Calu3 (cell line): ENCODE data around the gene TTBK2. TPM values are rescaled to one million over a fixed set of nuclear protein-coding genes. Genes with fewer than 3 reads are reported as not detected.

Source experiments
- BruUV-seq: library from RNA; stranded (reverse); fragments of 400-500 nt; replicated peaks from 2 replicates; lab custom pipeline; 2021; lab: Mats Ljungman, UMichigan
- CTCF ChIA-PET: fragments of 300-600 bp; sonication (Branson Sonifier 250); formaldehyde crosslinking; loops from one replicate; lab custom pipeline; 2022; ENCODE audit warnings: antibody characterized with exemption; lab: Charles Lee
- DNase-seq: peaks from one replicate; pipeline ENCODE4 v3.0.0; 2022
- H3K27ac Mint-ChIP-seq: one replicate; pipeline ENCODE4 v1.8.0; 2022; ENCODE audit warnings: mixed read lengths; ENCODE audit not compliant: unreplicated experiment
- H3K27me3 Mint-ChIP-seq: one replicate; pipeline ENCODE4 v1.8.0; 2022; ENCODE audit warnings: mixed read lengths; ENCODE audit not compliant: unreplicated experiment
- H3K36me3 Mint-ChIP-seq: one replicate; pipeline ENCODE4 v1.8.0; 2022; ENCODE audit warnings: mild to moderate bottlenecking, moderate library complexity, mixed read lengths; ENCODE audit not compliant: insufficient read depth, unreplicated experiment
- H3K4me1 Mint-ChIP-seq: one replicate; pipeline ENCODE4 v1.8.0; 2022; ENCODE audit warnings: mild to moderate bottlenecking, low read depth, mixed read lengths; ENCODE audit not compliant: unreplicated experiment
- H3K4me3 Mint-ChIP-seq: one replicate; pipeline ENCODE4 v1.8.0; 2022; ENCODE audit warnings: mild to moderate bottlenecking, low read depth, moderate library complexity, mixed read lengths; ENCODE audit not compliant: unreplicated experiment
- H3K9me3 Mint-ChIP-seq: one replicate; pipeline ENCODE4 v1.8.0; 2022; ENCODE audit warnings: low read depth, mixed read lengths; ENCODE audit not compliant: unreplicated experiment
- intact Hi-C: fragments of 100-400 bp; cut with micrococcal nuclease; formaldehyde crosslinking; loops from one replicate; pipeline ENCODE4 v1.10.0; 2022; ENCODE audit not compliant: unreplicated experiment
- total RNA-seq: library from RNA; stranded (reverse); gene quantifications from 2 replicates; pipeline ENCODE4 v1.2.3, GENCODE V29; 2022
- TF ChIP-seq, protein P1 (sequence below): fragments of 200-600 bp; IDR thresholded peaks from one replicate; pipeline ENCODE4 v1.8.0; 2022; ENCODE audit warnings: antibody characterized with exemption; ENCODE audit not compliant: unreplicated experiment

Gene TTBK2
- total RNA-seq, 1 experiment from 2014 or later, result 5.3 TPM

DNA sequence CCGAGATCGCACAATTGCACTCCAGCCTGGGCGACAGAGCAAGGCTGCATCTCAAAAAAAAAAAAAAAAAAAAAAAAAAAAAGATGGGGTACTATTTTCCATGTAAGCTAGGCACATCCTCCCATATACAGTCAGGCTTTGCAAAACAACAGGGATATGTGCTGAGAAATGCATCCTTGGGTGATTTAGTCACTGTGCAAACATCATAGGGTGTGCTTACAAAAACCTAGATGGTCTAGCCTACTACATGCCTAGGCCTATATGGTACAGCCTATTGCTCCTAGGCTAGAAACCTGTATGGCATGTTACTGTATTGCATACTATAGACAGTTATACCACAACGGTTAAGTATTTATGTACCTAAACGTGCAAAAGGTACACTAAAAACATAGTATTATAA, 75.0 kb downstream of the TTBK2 start:
- TF ChIP-seq, protein P1, sequence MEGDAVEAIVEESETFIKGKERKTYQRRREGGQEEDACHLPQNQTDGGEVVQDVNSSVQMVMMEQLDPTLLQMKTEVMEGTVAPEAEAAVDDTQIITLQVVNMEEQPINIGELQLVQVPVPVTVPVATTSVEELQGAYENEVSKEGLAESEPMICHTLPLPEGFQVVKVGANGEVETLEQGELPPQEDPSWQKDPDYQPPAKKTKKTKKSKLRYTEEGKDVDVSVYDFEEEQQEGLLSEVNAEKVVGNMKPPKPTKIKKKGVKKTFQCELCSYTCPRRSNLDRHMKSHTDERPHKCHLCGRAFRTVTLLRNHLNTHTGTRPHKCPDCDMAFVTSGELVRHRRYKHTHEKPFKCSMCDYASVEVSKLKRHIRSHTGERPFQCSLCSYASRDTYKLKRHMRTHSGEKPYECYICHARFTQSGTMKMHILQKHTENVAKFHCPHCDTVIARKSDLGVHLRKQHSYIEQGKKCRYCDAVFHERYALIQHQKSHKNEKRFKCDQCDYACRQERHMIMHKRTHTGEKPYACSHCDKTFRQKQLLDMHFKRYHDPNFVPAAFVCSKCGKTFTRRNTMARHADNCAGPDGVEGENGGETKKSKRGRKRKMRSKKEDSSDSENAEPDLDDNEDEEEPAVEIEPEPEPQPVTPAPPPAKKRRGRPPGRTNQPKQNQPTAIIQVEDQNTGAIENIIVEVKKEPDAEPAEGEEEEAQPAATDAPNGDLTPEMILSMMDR, result no peak
- no peaks in the 10 kb centered on the region for H3K27me3 Mint-ChIP-seq
- intact Hi-C loops, result no loop called here
- H3K27ac Mint-ChIP-seq, result no peak overlapping the region
- no peaks in the 10 kb centered on the region for H3K9me3 Mint-ChIP-seq
- no peak overlapping the region for H3K4me3 Mint-ChIP-seq
- H3K36me3 Mint-ChIP-seq, result no peaks in the 10 kb centered on the region
- DNase-seq, result no peak
- no peaks in the 10 kb centered on the region for H3K4me1 Mint-ChIP-seq
- no TSS peak for BruUV-seq
- CTCF ChIA-PET, result no interaction called here

DNA sequence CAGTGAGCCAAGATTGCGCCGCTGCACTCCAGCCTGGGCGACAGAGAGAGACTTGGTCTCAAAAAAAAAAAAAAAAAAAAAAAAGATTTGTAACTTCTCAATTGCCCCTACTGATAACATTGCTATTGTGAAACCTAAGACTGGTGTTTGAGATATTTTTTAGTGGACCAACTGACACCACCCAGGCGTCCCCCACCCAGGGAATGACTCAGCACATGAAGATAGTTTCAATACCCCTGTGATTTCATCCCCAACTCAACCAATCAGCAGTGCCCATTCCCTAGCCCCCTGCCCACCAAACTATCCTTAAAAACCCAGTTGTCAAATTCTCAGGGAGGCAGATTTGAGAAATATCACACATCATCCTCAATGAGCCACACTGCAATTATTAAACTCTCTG, 76.9 kb downstream of the TTBK2 start:
- CTCF ChIA-PET, result no interaction called here
- no peak overlapping the region for H3K4me3 Mint-ChIP-seq
- intact Hi-C loops, result no loop called here
- H3K27ac Mint-ChIP-seq, result no peak overlapping the region
- no peaks in the 10 kb centered on the region for H3K36me3 Mint-ChIP-seq
- TF ChIP-seq, protein P1, result no peak
- DNase-seq, result no peak
- no peaks in the 10 kb centered on the region for H3K9me3 Mint-ChIP-seq
- H3K27me3 Mint-ChIP-seq, result no peaks in the 10 kb centered on the region
- no TSS peak for BruUV-seq
- H3K4me1 Mint-ChIP-seq, result no peaks in the 10 kb centered on the region

DNA sequence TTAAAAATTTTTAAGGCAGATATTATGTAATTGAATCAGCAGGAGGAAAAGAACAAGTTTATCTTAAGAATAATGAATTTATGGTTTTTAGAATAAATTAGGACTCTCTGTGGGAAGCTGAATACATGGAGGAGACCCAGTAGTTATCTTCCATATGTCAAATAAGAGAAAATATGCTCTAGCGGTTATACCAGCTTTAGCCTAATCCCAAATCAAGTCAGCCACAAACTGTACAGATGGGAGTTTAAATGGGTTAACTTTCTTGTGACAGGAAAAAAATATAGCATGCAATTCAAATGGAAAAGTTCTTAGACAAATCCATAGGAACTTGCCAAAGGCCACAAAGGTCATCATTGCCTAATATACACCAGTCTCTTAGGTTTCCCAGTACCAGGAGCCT, 84.3 kb downstream of the TTBK2 start:
- DNase-seq, result no peak
- Mint-ChIP-seq H3K4me3 (no peak overlapping the region), H3K4me1 (no peaks in the 10 kb centered on the region), H3K27me3 (no peaks in the 10 kb centered on the region), H3K27ac (no peak overlapping the region), H3K9me3 (no peaks in the 10 kb centered on the region), H3K36me3 (no peaks in the 10 kb centered on the region)
- no TSS peak for BruUV-seq
- TF ChIP-seq, protein P1, result no peak
- CTCF ChIA-PET, result no interaction called here
- intact Hi-C loops, result no loop called here

DNA sequence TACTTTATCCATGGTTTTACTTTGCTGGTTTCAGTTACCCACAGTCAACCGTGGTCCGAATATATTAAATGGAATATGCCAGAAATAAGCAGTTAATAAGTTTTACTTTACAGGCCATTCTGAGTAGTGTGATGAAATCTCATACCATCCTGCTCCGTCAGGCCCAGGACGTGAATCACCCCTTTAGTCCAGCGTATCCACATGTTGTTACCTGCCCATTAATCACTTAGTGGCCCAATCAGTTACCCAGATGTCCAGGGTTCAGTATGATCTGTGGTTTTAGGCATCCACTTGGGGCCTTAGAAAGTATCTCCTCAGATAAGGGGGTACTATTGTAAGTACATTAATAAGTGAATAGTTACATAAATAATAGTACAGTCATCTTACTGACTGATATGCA, 88.0 kb downstream of the TTBK2 start:
- intact Hi-C loops, result no loop called here
- peak; percentile 27 for DNase-seq
- H3K4me1 Mint-ChIP-seq, result no peaks in the 10 kb centered on the region
- no peak overlapping the region for H3K4me3 Mint-ChIP-seq
- H3K36me3 Mint-ChIP-seq, result no peaks in the 10 kb centered on the region
- BruUV-seq, result no TSS peak
- no peaks in the 10 kb centered on the region for H3K27me3 Mint-ChIP-seq
- TF ChIP-seq, protein P1, result no peak
- H3K27ac Mint-ChIP-seq, result peak overlapping the region; percentile 71
- CTCF ChIA-PET, result no interaction called here
- no peaks in the 10 kb centered on the region for H3K9me3 Mint-ChIP-seq
